ENCODE measurements around the gene FOXP1. TPM values are rescaled to one million over a fixed set of nuclear protein-coding genes. Genes with fewer than 3 reads are reported as not detected.

FOXP1 gene
- total and polyA plus RNA-seq, 9 of the 15 experiments (the other 6 are each of a cell fraction or from before 2014, with no cell fraction given): 7.7 to 34.5 (median 13.7) TPM

DNA sequence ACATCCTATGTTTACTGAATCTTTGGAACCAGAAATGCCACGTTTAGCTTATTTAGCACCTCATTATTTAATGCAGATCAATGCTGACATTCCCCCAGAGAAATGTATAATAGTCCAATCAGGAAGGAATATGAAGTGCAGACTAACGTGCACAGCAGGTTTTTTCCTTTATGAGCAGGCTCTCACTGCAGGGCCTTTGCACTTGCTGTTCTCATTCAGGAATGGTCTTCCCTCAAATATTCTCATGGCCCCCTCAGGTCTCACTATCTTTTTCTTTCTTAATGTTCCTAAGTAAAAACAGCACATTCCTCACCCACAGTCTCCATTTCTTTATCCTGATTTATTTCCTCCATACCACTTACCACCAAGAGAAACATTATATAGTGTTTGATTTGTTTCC, 174.6 kb downstream of the FOXP1 start:
- H3K4me2 ChIP-seq (ENCODE audit: insufficient read depth, low read length): no peak overlapping the region
- FAIRE-seq (no peak), ATAC-seq (no peak), DNase-seq (ENCODE audit: extremely low read depth in 1 of 4, low spot score in 3 of 4) (no peak)
- H3K27me3 ChIP-seq (ENCODE audit: control insufficient read depth in 2 of 2, insufficient read depth in 2 of 2, low read length in 2 of 2): no peaks in the 10 kb centered on the region
- no peak overlapping the region for H3K27ac ChIP-seq (ENCODE audit: extremely low read depth, low read depth, low read length)
- no TSS peak for BruUV-seq (replicated peaks)
- WGBS (ENCODE audit: insufficient coverage, low coverage, missing lambda C conversion rate): 43% methylated on average over 2 of the region's 2 CpGs
- no peak overlapping the region for H3K4me3 ChIP-seq
- intact Hi-C loops (cut with micrococcal nuclease) (no loop called here), in situ Hi-C loops (cut with MboI) (no loop called here)
- no peaks in the 10 kb centered on the region for H3K9me3 ChIP-seq (replicated peaks; ENCODE audit: control insufficient read depth, insufficient read depth, low read depth, low read length)
- TF ChIP-seq ZNF583 (CRISPR knock-in tag; IDR thresholded peaks at IDR 0.05) (no peak), RBM25 (IDR thresholded peaks at IDR 0.05; ENCODE audit: low read depth, low read length, severe bottlenecking) (peak; percentile 68), STAT5A (IDR thresholded peaks at IDR 0.05; ENCODE audit: borderline replicate concordance, low read length) (no peak)
- no peak overlapping the region for H2AFZ ChIP-seq (ENCODE audit: low read depth, low read length)
- POLR2A ChIA-PET: no interaction called here
- H4K20me1 ChIP-seq (replicated peaks; ENCODE audit: control insufficient read depth, insufficient read depth, low read length): no peaks in the 10 kb centered on the region
- CTCF ChIA-PET (ENCODE audit: low intra/inter-chr PET ratio): no interaction called here
- H3K79me2 ChIP-seq (ENCODE audit: control insufficient read depth, insufficient read depth, low read length): no peaks in the 10 kb centered on the region
- no peaks in the 10 kb centered on the region; the same call in 2 of the 3 replicates for H3K36me3 ChIP-seq (ENCODE audit: control insufficient read depth, insufficient read depth, low read length)
- peaks cover 0 to 14% of the 10 kb centered on the region in 2 experiments; a peak in 2 of 5 replicates for H3K4me1 ChIP-seq (replicated peaks in 1 of 2; ENCODE audit: control insufficient read depth in 2 of 2, insufficient read depth in 2 of 2, low read length in 2 of 2)
- no peak overlapping the region for H3K9ac ChIP-seq (ENCODE audit: insufficient read depth in 1 of 2, low read depth in 2 of 2, low read length in 2 of 2)
- H3K9me1 ChIP-seq (ENCODE audit: control insufficient read depth, insufficient read depth, low read length): no peaks in the 10 kb centered on the region

GRCh38 chr3:71407823-71408222, 175.7 kb downstream of the FOXP1 start:
- no peak overlapping the region for H2AFZ ChIP-seq (ENCODE audit: low read depth, low read length)
- in situ Hi-C loops (cut with MboI): no loop called here
- no TSS peak for BruUV-seq (replicated peaks)
- H3K4me1 ChIP-seq (replicated peaks in 1 of 2; ENCODE audit: control insufficient read depth in 2 of 2, insufficient read depth in 2 of 2, low read length in 2 of 2): peaks cover 0 to 19% of the 10 kb centered on the region in 2 experiments; a peak in 2 of 5 replicates
- WGBS (ENCODE audit: insufficient coverage, low coverage, missing lambda C conversion rate): 59% methylated on average over 6 of the region's 10 CpGs
- ChIA-PET POLR2A (no interaction called here), CTCF (ENCODE audit: low intra/inter-chr PET ratio) (no interaction called here)
- ATAC-seq (no peak), DNase-seq (ENCODE audit: extremely low read depth in 1 of 4, low spot score in 3 of 4) (no peak), FAIRE-seq (no peak)
- H4K20me1 ChIP-seq (replicated peaks; ENCODE audit: control insufficient read depth, insufficient read depth, low read length): no peaks in the 10 kb centered on the region
- no peaks in the 10 kb centered on the region for H3K27me3 ChIP-seq (ENCODE audit: control insufficient read depth in 2 of 2, insufficient read depth in 2 of 2, low read length in 2 of 2)
- intact Hi-C loops (cut with micrococcal nuclease): no loop called here
- H3K36me3 ChIP-seq (ENCODE audit: control insufficient read depth, insufficient read depth, low read length): no peaks in the 10 kb centered on the region; the same call in 2 of the 3 replicates
- no peak overlapping the region for H3K9ac ChIP-seq (ENCODE audit: insufficient read depth in 1 of 2, low read depth in 2 of 2, low read length in 2 of 2)
- H3K79me2 ChIP-seq (ENCODE audit: control insufficient read depth, insufficient read depth, low read length): no peaks in the 10 kb centered on the region
- no peak overlapping the region for H3K4me2 ChIP-seq (ENCODE audit: insufficient read depth, low read length)
- H3K9me1 ChIP-seq (ENCODE audit: control insufficient read depth, insufficient read depth, low read length): no peaks in the 10 kb centered on the region
- no peak overlapping the region for H3K4me3 ChIP-seq
- H3K27ac ChIP-seq (ENCODE audit: extremely low read depth, low read depth, low read length): no peak overlapping the region
- H3K9me3 ChIP-seq (replicated peaks; ENCODE audit: control insufficient read depth, insufficient read depth, low read depth, low read length): no peaks in the 10 kb centered on the region
- TF ChIP-seq, protein P1, sequence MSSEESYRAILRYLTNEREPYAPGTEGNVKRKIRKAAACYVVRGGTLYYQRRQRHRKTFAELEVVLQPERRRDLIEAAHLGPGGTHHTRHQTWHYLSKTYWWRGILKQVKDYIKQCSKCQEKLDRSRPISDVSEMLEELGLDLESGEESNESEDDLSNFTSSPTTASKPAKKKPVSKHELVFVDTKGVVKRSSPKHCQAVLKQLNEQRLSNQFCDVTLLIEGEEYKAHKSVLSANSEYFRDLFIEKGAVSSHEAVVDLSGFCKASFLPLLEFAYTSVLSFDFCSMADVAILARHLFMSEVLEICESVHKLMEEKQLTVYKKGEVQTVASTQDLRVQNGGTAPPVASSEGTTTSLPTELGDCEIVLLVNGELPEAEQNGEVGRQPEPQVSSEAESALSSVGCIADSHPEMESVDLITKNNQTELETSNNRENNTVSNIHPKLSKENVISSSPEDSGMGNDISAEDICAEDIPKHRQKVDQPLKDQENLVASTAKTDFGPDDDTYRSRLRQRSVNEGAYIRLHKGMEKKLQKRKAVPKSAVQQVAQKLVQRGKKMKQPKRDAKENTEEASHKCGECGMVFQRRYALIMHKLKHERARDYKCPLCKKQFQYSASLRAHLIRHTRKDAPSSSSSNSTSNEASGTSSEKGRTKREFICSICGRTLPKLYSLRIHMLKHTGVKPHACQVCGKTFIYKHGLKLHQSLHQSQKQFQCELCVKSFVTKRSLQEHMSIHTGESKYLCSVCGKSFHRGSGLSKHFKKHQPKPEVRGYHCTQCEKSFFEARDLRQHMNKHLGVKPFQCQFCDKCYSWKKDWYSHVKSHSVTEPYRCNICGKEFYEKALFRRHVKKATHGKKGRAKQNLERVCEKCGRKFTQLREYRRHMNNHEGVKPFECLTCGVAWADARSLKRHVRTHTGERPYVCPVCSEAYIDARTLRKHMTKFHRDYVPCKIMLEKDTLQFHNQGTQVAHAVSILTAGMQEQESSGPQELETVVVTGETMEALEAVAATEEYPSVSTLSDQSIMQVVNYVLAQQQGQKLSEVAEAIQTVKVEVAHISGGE (CRISPR knock-in tag; IDR thresholded peaks at IDR 0.05): no peak
- TF ChIP-seq CUX1 (CRISPR knock-in tag; IDR thresholded peaks at IDR 0.05) (no peak), ZSCAN29 (IDR thresholded peaks at IDR 0.05) (no peak)
